ENCODE results near the gene NFX1.
A peak's percentile ranks its signal among the peaks of the same experiment; 100 is the strongest.

NFX1 gene

DNA sequence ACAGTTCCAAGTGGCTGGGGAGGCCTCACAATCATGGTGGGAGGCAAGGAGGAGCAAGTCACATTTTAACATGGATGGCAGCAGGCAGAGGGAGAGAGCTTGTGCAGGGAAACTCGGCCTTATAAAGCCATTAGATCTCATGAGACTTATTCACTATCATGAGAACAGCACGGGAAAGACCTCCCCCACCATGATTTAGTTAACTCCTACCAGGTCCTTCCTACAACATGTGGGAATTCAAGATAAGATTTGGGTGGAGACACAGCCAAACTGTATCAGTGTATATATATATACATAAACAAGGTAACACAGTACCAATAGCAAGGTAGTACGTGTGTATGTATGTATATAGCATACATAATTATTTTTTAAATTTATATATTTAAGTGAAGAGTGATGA lies 50.9 kb downstream of the NFX1 start:
- TF ChIP-seq, protein P1, sequence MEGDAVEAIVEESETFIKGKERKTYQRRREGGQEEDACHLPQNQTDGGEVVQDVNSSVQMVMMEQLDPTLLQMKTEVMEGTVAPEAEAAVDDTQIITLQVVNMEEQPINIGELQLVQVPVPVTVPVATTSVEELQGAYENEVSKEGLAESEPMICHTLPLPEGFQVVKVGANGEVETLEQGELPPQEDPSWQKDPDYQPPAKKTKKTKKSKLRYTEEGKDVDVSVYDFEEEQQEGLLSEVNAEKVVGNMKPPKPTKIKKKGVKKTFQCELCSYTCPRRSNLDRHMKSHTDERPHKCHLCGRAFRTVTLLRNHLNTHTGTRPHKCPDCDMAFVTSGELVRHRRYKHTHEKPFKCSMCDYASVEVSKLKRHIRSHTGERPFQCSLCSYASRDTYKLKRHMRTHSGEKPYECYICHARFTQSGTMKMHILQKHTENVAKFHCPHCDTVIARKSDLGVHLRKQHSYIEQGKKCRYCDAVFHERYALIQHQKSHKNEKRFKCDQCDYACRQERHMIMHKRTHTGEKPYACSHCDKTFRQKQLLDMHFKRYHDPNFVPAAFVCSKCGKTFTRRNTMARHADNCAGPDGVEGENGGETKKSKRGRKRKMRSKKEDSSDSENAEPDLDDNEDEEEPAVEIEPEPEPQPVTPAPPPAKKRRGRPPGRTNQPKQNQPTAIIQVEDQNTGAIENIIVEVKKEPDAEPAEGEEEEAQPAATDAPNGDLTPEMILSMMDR (IDR thresholded peaks at IDR 0.05), result no peak
- Mint-ChIP-seq H3K9me3 (peaks cover 37% of the 10 kb centered on the region), H3K4me1 (no peaks in the 10 kb centered on the region), H3K27me3 (ENCODE audit: low read depth, poor library complexity) (peaks cover 4% of the 10 kb centered on the region), H3K27ac (no peak overlapping the region), H3K4me3 (no peak overlapping the region), H3K36me3 (ENCODE audit: low read depth) (peaks cover 93% of the 10 kb centered on the region)
- no peak for DNase-seq

DNA sequence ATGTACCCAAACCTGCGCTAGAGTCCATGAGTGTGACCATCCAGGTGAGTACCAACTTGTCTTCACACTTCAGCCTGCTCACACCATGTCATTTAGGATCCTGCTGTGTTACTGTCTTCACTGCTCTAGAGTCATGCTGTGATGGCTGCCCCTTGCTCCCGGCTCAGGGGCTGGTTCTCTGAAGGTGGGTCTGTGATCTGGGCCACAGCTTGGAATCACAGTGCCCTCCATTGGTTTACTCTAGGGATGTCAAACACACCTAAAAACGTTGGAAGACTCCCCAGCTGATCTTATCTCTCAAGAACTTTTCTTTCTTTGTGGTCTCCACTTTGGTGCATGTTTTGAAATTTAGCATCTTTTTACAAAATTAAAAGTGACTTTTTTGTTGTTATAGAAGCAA lies 53.8 kb downstream of the NFX1 start:
- H3K4me3 Mint-ChIP-seq, result no peak overlapping the region
- H3K27me3 Mint-ChIP-seq (ENCODE audit: low read depth, poor library complexity), result peaks cover 1% of the 10 kb centered on the region
- H3K4me1 Mint-ChIP-seq, result no peaks in the 10 kb centered on the region
- DNase-seq, result no peak
- peaks cover 21% of the 10 kb centered on the region for H3K9me3 Mint-ChIP-seq
- H3K27ac Mint-ChIP-seq, result no peak overlapping the region
- peaks cover 93% of the 10 kb centered on the region for H3K36me3 Mint-ChIP-seq (ENCODE audit: low read depth)
- TF ChIP-seq, protein P1 (IDR thresholded peaks at IDR 0.05), result no peak

DNA sequence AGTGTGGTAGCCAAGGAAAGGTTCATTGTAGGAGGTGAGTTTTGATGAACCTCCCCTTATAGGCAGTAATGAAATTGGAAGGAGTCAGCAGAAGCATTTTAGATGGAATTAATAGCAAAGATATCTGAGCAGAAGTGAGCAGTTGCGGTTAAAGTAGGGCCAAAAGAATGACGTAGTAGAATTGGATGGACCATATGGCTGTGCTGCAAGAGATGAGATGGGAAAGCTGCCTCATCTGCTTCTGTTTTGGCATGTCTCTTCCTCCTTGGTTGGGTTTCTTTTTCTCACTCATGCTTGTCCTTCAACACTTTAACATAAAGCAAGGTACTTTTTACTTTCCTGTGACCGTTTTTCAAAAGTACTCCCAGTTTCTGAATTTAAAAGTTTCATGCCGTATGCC lies 56.2 kb downstream of the NFX1 start:
- Mint-ChIP-seq H3K4me1 (no peaks in the 10 kb centered on the region), H3K27ac (peak overlapping the region; percentile 4), H3K9me3 (no peaks in the 10 kb centered on the region), H3K36me3 (ENCODE audit: low read depth) (peaks cover 73% of the 10 kb centered on the region), H3K27me3 (ENCODE audit: low read depth, poor library complexity) (no peaks in the 10 kb centered on the region), H3K4me3 (no peak overlapping the region)
- TF ChIP-seq, protein P1 (IDR thresholded peaks at IDR 0.05), result no peak
- DNase-seq, result no peak

DNA sequence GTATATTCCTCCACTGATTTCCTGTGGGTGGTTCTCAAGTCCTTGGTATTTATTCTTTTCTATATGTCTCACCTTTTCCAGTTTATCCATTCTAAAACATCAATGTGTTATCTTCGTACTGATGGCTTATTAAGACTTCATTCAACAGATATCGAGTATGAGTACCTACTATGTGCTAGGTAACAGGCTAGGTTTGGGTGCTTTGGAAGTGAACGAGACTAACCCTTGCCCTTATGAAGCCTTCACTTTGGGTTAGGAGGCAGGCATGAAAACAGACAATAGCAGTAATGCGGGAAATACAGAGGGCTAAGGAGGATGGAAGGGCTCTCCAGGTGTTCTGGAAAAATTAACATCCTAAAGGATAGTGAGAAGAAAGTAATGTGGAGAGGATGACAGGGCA lies 58.7 kb downstream of the NFX1 start:
- TF ChIP-seq, protein P1 (IDR thresholded peaks at IDR 0.05), result no peak
- no peak for DNase-seq
- H3K36me3 Mint-ChIP-seq (ENCODE audit: low read depth), result peaks cover 49% of the 10 kb centered on the region
- H3K9me3 Mint-ChIP-seq, result no peaks in the 10 kb centered on the region
- peaks cover 15% of the 10 kb centered on the region for H3K4me1 Mint-ChIP-seq
- H3K27ac Mint-ChIP-seq, result no peak overlapping the region
- no peak overlapping the region for H3K4me3 Mint-ChIP-seq
- no peaks in the 10 kb centered on the region for H3K27me3 Mint-ChIP-seq (ENCODE audit: low read depth, poor library complexity)

DNA sequence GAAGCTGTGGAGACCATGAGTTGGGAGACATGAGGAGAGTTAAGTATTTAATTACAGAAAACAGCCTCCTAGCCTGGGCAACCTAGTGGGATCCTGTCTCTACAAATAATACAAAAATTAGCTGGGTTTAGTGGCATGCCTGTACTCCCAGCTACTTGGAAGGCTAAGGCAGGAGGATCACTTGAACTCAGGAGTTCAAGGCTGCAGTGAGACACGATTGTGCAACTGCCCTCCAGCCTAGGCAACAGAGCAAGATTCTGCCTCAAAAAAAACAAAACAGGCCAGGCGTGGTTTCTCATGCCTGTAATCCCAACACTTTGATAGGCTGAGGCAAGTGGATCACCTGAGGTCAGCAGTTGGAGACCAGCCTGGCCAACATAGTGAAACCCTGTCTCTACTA lies 59.4 kb downstream of the NFX1 start:
- Mint-ChIP-seq H3K9me3 (no peaks in the 10 kb centered on the region), H3K27me3 (ENCODE audit: low read depth, poor library complexity) (no peaks in the 10 kb centered on the region), H3K4me1 (peaks cover 15% of the 10 kb centered on the region), H3K27ac (no peak overlapping the region), H3K4me3 (no peak overlapping the region), H3K36me3 (ENCODE audit: low read depth) (peaks cover 50% of the 10 kb centered on the region)
- DNase-seq, result no peak
- TF ChIP-seq, protein P1 (IDR thresholded peaks at IDR 0.05), result no peak

DNA sequence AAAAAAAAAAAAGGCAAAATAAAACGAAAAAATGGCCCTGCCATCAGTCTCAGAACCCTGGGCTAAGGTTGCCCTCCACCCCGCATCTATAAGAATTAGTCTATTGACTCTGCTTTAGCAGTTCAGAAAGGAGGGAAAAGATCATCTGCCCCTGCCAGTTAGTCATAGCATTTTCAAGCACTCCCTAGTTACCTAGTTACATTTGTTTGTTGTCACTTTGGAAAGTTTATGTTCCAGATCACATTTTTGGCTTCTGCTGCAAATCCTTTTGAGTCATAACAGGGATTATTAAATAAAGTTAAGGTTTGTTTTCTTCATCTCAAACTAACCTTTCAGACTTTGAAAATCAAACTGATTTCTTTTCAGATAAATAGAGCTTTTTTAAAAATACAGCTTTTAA lies 60.0 kb downstream of the NFX1 start:
- H3K4me3 Mint-ChIP-seq, result no peak overlapping the region
- peaks cover 15% of the 10 kb centered on the region for H3K4me1 Mint-ChIP-seq
- no peak for DNase-seq
- H3K36me3 Mint-ChIP-seq (ENCODE audit: low read depth), result peaks cover 56% of the 10 kb centered on the region
- TF ChIP-seq, protein P1 (IDR thresholded peaks at IDR 0.05), result no peak
- H3K9me3 Mint-ChIP-seq, result no peaks in the 10 kb centered on the region
- H3K27ac Mint-ChIP-seq, result no peak overlapping the region
- H3K27me3 Mint-ChIP-seq (ENCODE audit: low read depth, poor library complexity), result no peaks in the 10 kb centered on the region
